Astrocyte (in vitro differentiated cells and primary cell): ENCODE data around the gene SAMSN1.

Experiments used
- EZH2 ChIP-seq: IDR thresholded peaks from 2 replicates; pipeline ENCODE4 v1.6.1; 2012; ENCODE audit warnings: mild to moderate bottlenecking, low read length, inconsistent platforms; ENCODE audit not compliant: insufficient read depth
- TF ChIP-seq, protein P1 (sequence below): IDR thresholded peaks from 2 replicates; pipeline ENCODE4 v1.5.1; 2011; ENCODE audit warnings: low read depth, mild to moderate bottlenecking, inconsistent platforms, low read length, moderate library complexity; ENCODE audit not compliant: insufficient read depth

DNA sequence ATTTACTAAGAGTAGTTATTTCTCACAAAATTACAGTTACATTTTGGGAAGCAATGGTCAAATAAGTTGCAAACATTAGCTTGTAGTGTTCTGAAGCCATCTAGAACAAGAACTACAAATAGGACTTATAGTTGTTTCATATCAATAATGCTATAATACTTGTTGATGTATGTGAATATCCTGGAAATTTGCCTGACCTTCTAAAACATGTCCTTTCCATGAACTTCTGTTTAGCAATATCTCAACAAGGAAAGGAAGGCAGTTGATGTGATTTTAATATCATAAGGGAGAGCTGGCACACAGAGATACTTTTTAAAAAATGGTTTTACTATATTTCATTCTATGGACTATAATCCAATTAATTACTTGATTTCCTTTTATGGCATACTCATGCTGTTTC lies 47.1 kb upstream of the SAMSN1 start:
- TF ChIP-seq, protein P1, sequence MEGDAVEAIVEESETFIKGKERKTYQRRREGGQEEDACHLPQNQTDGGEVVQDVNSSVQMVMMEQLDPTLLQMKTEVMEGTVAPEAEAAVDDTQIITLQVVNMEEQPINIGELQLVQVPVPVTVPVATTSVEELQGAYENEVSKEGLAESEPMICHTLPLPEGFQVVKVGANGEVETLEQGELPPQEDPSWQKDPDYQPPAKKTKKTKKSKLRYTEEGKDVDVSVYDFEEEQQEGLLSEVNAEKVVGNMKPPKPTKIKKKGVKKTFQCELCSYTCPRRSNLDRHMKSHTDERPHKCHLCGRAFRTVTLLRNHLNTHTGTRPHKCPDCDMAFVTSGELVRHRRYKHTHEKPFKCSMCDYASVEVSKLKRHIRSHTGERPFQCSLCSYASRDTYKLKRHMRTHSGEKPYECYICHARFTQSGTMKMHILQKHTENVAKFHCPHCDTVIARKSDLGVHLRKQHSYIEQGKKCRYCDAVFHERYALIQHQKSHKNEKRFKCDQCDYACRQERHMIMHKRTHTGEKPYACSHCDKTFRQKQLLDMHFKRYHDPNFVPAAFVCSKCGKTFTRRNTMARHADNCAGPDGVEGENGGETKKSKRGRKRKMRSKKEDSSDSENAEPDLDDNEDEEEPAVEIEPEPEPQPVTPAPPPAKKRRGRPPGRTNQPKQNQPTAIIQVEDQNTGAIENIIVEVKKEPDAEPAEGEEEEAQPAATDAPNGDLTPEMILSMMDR = no peak
- TF ChIP-seq EZH2 = no peak
